HL-60 (cell line): Measurements from ENCODE around the gene CNIH3.

Source experiments
- DNase-seq, 2 experiments: peaks; one replicate each; pipeline ENCODE4 v3.0.0-alpha.2; 2010 to 2020; ENCODE audit warnings: low read depth in 1 of 2, low spot score in 1 of 2
- H3K27ac ChIP-seq: fragments of 250-450 bp; sonication (Bioruptor Pico); replicated peaks from 2 replicates; pipeline ENCODE4 v1.5.1; 2020; ENCODE audit warnings: mild to moderate bottlenecking, moderate library complexity
- H3K27me3 ChIP-seq: fragments of 250-450 bp; sonication (Bioruptor Pico); 2 replicates; pipeline ENCODE4 v1.5.1; 2021; ENCODE audit warnings: mild to moderate bottlenecking, moderate library complexity; ENCODE audit not compliant: insufficient read depth, poor library complexity, severe bottlenecking
- H3K4me3 ChIP-seq: replicated peaks from 2 replicates; pipeline ENCODE4 v1.5.1; 2011; ENCODE audit warnings: mild to moderate bottlenecking, control low read depth, low read length; ENCODE audit not compliant: insufficient read depth
- GABPA ChIP-seq: IDR thresholded peaks from 2 replicates; pipeline ENCODE4 v1.6.1; 2012; ENCODE audit warnings: low read depth
- POLR2AphosphoS5 ChIP-seq: IDR thresholded peaks from 2 replicates; pipeline ENCODE4 v1.6.1; 2012; ENCODE audit warnings: low read depth
- SPI1 ChIP-seq: IDR thresholded peaks from 2 replicates; pipeline ENCODE4 v1.6.1; 2012; ENCODE audit warnings: low read depth, mild to moderate bottlenecking, borderline replicate concordance
- TF ChIP-seq, protein P1 (sequence below): IDR thresholded peaks from 2 replicates; pipeline ENCODE4 v1.6.1; 2012; ENCODE audit warnings: low read depth; ENCODE audit not compliant: insufficient replicate concordance
- TF ChIP-seq, protein P2 (sequence below): IDR thresholded peaks from one replicate; pipeline ENCODE4 v1.5.1; 2011; ENCODE audit warnings: low read length, control low read depth, inconsistent platforms; ENCODE audit not compliant: insufficient read depth

Gene CNIH3

DNA sequence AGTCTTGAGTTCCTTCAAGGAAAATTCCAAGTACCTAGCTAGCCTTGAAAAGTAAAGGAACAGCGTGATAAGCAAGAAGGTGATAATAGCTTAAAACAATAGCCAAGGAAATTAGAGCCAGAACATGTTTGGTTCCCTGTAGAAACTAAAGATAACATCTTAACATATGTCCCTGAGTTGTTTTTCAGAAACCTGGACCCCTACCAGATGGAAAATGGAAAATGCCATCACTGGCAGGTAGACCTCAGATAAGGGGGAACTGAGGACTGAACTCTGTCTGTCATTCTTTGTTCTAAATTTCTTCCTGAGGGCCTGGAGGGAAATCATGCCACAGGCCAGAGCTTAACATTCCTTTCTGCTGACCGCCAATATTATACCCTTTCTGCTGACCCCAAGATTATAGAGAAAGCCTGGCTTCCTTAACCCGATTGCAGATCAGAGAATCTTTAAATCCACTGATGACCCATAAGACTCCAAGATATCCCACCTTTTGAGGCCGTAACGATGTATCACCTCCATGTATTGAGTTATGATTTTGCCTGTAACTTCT is 23.4 kb downstream of the CNIH3 start:
- no peak overlapping the region for H3K27ac ChIP-seq
- no peak for DNase-seq
- H3K4me3 ChIP-seq: no peak overlapping the region
- no peaks in the 10 kb centered on the region for H3K27me3 ChIP-seq
- TF ChIP-seq GABPA (no peak), POLR2AphosphoS5 (no peak), SPI1 (no peak)
- TF ChIP-seq, protein P1, sequence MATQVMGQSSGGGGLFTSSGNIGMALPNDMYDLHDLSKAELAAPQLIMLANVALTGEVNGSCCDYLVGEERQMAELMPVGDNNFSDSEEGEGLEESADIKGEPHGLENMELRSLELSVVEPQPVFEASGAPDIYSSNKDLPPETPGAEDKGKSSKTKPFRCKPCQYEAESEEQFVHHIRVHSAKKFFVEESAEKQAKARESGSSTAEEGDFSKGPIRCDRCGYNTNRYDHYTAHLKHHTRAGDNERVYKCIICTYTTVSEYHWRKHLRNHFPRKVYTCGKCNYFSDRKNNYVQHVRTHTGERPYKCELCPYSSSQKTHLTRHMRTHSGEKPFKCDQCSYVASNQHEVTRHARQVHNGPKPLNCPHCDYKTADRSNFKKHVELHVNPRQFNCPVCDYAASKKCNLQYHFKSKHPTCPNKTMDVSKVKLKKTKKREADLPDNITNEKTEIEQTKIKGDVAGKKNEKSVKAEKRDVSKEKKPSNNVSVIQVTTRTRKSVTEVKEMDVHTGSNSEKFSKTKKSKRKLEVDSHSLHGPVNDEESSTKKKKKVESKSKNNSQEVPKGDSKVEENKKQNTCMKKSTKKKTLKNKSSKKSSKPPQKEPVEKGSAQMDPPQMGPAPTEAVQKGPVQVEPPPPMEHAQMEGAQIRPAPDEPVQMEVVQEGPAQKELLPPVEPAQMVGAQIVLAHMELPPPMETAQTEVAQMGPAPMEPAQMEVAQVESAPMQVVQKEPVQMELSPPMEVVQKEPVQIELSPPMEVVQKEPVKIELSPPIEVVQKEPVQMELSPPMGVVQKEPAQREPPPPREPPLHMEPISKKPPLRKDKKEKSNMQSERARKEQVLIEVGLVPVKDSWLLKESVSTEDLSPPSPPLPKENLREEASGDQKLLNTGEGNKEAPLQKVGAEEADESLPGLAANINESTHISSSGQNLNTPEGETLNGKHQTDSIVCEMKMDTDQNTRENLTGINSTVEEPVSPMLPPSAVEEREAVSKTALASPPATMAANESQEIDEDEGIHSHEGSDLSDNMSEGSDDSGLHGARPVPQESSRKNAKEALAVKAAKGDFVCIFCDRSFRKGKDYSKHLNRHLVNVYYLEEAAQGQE: no peak
- TF ChIP-seq, protein P2, sequence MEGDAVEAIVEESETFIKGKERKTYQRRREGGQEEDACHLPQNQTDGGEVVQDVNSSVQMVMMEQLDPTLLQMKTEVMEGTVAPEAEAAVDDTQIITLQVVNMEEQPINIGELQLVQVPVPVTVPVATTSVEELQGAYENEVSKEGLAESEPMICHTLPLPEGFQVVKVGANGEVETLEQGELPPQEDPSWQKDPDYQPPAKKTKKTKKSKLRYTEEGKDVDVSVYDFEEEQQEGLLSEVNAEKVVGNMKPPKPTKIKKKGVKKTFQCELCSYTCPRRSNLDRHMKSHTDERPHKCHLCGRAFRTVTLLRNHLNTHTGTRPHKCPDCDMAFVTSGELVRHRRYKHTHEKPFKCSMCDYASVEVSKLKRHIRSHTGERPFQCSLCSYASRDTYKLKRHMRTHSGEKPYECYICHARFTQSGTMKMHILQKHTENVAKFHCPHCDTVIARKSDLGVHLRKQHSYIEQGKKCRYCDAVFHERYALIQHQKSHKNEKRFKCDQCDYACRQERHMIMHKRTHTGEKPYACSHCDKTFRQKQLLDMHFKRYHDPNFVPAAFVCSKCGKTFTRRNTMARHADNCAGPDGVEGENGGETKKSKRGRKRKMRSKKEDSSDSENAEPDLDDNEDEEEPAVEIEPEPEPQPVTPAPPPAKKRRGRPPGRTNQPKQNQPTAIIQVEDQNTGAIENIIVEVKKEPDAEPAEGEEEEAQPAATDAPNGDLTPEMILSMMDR: no peak

DNA sequence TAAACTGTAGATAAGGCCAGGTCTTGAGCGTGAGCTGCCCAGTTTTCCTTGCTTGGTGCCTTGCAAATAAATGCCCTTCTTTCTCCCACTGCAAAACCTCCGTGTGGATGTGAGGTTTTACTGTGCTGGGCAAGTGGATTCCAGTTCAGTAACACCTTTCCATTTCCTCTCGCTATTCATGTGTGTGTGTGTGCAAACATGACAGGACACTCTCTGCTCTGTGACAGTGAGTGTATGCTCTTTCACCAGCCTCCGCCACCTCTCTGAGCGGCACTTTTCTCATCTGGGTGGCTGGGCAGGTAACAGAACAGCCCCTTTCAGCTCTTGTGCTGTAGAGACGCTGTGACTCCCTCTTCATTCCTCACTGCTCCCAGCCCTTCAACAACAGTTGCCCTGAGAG is 23.9 kb downstream of the CNIH3 start:
- H3K27me3 ChIP-seq: no peaks in the 10 kb centered on the region
- H3K4me3 ChIP-seq: no peak overlapping the region
- H3K27ac ChIP-seq: no peak overlapping the region
- no peak for DNase-seq
- TF ChIP-seq, protein P2: no peak
- TF ChIP-seq GABPA: no peak
- TF ChIP-seq, protein P1: no peak
- no peak for TF ChIP-seq POLR2AphosphoS5
- no peak for TF ChIP-seq SPI1

- Histone ChIP-seq H3K27me3 (no peaks in the 10 kb centered on the region), H3K27ac (no peak overlapping the region), H3K4me3 (no peak overlapping the region)
- no peak for DNase-seq
- TF ChIP-seq SPI1: no peak
- TF ChIP-seq GABPA: no peak
- no peak for TF ChIP-seq POLR2AphosphoS5
- TF ChIP-seq, protein P2: no peak
- TF ChIP-seq, protein P1: no peak
Measured at GRCh38 chr1:224640587-224640986, 24.5 kb downstream of the CNIH3 start.
